AG10803 (cell line): ENCODE data around the gene ETV6.

Experiments used
- DNase-seq: peaks from one replicate; pipeline ENCODE4 v3.0.0; 2010; ENCODE audit warnings: low read depth
- H3K4me3 ChIP-seq: 2 replicates; pipeline ENCODE4 v1.5.1; 2011; ENCODE audit warnings: mild to moderate bottlenecking, low read length, control low read depth
- TF ChIP-seq, protein P1 (sequence below): conservative IDR thresholded peaks from 2 replicates; pipeline ENCODE4 v1.5.1; 2011; ENCODE audit warnings: mild to moderate bottlenecking, low read length, control low read depth, inconsistent platforms

Gene ETV6

DNA sequence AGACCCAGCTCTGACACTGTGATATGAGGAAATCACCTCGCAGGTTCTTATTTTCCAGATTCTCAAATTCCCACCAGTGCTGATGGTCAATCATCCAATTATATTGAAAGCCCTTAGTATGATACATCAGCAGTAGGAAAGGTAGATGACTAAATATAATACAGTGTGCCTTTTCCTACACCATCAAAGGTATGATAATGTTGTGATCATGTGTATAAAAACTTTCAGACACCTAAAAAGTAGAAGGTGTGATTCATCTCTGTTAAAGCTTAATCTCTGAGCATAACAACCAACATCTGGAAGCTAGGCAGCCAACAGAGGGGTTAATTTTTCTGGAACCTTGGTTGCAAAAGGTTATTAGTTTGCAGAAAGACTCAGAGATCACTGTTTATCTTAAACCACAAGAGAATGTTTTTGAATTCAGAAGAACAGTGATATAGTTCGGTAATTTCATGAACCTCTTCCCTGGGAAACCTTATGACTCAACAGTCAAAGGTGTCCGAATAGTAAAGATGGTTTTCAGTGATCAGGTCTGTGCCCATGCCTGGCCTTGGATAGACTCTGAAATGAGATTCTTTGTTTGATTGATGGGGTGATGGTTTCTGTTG, 122.5 kb downstream of the ETV6 start:
- no peak overlapping the region for H3K4me3 ChIP-seq
- TF ChIP-seq, protein P1, sequence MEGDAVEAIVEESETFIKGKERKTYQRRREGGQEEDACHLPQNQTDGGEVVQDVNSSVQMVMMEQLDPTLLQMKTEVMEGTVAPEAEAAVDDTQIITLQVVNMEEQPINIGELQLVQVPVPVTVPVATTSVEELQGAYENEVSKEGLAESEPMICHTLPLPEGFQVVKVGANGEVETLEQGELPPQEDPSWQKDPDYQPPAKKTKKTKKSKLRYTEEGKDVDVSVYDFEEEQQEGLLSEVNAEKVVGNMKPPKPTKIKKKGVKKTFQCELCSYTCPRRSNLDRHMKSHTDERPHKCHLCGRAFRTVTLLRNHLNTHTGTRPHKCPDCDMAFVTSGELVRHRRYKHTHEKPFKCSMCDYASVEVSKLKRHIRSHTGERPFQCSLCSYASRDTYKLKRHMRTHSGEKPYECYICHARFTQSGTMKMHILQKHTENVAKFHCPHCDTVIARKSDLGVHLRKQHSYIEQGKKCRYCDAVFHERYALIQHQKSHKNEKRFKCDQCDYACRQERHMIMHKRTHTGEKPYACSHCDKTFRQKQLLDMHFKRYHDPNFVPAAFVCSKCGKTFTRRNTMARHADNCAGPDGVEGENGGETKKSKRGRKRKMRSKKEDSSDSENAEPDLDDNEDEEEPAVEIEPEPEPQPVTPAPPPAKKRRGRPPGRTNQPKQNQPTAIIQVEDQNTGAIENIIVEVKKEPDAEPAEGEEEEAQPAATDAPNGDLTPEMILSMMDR: no peak
- no peak for DNase-seq

DNA sequence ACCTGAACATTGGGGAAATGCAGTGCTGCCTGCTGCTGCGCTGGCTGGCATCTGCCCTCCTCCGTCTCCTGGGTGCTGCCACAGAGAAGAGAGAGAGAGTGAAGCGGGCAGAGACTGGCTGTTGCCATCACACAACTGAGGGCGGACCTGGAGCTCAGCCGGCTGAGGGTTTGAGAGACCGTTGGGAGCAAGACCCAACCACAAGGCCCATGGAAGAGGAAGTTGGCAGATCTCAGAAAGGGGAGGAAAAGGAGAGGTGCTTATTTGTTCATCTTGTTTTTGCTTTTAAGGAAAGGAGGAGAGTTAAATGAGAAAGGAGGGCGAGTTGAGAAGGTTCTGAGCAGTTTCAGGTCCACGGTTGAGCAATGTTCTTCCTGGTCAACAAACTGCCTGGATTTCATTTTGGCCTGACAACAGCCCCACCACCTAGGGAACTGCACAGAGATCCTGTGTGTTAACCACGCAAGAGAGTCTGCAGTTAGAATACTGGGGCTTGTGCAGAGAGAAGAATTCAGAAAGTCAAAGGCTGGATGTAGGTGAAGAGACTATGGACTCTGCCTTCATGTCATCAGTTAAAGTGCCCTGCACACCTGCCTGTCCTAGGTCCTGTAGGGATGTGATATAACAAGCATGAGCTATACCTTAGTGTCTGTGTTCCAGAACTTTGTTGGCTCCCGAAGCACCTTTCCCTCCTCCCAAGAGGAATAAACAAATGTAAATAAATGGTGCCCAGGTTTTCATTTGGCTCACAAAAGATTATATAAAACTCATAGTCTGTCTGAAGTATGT, 124.6 kb downstream of the ETV6 start:
- no peak overlapping the region for H3K4me3 ChIP-seq
- no peak for DNase-seq
- TF ChIP-seq, protein P1: no peak

DNA sequence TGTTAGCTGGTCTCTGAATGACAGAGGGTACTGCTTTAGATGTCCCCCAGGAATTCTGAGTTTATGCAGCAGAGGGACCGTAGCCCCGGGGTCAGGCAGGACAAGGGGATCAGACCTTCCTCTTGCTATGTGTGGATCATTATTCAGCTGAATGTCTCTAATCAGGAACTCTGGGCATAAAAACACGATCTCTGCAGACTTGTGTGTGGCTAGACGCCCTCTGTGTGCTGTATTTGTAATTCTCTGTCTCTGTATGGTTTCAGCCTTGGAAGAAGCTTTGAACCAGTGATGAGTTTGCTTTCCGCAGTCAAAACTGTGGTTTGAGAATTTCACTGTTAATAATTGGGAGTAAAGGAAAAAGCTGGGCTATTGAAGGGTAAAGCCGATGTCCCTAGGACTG, 125.3 kb downstream of the ETV6 start:
- DNase-seq: no peak
- TF ChIP-seq, protein P1: no peak
- no peak overlapping the region for H3K4me3 ChIP-seq

DNA sequence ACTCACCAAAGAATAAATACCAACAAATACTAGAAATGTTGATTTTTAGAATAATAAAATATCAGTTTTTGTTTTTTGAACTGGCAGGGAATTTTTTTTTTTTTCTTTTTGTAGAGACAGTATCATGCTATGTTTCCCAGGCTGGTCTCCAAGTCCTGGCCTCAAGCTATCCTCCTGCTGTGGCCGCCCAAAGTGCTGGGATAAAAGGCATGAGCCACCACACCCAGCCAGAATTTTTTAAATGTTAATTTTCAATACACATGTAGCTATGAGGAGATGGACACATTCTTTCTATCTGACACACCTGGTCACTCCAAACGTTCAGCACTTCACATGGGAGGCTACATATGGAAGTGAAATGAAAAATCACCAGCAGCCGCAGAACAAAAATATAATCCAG, 126.8 kb downstream of the ETV6 start:
- TF ChIP-seq, protein P1: no peak
- DNase-seq: no peak
- no peak overlapping the region for H3K4me3 ChIP-seq

DNA sequence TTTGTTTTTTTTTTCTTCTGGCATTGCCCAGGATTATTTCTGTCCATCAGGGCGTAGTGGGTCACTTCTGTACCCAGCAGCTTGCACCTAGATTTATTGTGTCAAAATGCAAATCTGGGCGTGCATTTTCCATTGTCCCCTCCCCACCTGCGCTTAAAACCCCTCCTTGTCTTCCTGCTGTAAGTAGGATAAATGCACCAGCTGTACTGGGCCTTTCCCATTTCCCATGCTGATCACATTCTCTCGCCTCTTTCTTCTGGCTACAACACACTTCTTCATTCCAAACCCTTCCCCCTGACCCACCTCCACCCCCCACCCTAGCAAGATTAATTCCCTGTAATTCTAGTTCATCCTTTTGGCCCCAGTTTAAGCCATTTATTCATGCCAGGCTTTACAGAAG, 128.0 kb downstream of the ETV6 start:
- no peak for DNase-seq

DNA sequence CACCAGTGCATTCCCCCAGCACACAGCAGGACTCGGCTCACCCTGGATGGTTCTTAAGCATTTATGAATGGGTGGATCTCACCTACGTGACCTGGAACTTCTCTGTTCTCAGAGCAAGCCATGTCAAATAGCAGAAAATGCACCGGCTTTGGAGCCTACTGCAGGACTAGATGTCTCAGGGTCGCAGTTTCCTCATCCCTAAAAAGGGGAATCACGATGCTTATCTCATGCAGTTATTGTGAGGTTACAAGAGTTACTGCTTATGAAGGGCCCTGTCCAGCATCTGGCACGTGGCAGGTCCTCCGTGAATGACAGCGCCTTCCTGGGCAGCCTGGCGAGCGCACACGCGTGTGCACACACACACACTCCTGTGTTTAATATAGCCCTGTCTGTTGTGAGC, 128.5 kb downstream of the ETV6 start:
- no peak for DNase-seq
- H3K4me3 ChIP-seq: no peak overlapping the region
- TF ChIP-seq, protein P1: no peak

More for the DNA sequence above, 128.0 kb downstream of the ETV6 start:
- TF ChIP-seq, protein P1: no peak
- H3K4me3 ChIP-seq: no peak overlapping the region
